HCEC 1CT (cell line): ENCODE data around the gene RNF225.
"Not testable (repeated sequence)": the region's sequence is repeated elsewhere in the genome, so short reads cannot be mapped to it uniquely, and the experiment has no call there.

ENCODE experiments used
- DNase-seq: peaks from one replicate; pipeline ENCODE4 v3.0.0-alpha.2; 2017

RNF225 gene

DNA sequence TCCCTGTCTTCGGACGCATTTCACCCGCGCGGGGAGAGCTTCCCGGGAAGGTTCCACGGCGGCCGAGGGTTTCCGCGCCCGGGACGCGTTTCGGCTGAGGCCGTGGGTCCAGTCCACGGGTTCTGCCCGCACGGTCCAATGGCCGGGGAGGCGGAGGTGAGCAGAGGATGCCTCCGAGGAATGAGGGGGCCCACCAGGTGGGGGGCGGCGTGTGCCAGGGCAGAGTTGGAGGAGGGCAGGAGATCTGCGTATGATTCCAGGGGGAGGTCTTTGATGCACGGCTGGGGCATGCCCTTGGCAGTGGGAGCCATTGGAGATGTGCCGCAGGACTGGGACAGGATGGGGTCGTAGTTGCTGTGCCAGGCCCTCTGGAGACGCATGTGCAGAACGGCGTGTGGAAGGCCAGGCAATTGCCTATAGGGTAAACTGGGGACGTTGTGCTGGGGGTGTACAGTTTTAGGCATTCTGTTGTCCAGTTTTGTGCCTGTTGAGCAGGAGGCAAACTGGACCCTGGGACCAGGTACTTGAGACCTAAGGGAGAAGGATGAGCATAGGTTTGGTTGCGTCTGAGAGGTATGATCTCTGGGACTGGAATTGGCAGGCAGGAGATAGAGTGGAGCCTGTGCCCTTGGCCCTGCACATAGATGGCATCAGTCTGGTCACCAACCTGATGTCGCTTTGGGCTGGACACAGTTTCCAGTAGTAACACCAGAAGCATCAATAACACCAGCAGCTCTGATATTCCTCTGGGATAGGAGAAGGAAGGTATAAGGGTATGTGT, 13.7 kb downstream of the RNF225 start:
- DNase-seq = peak; percentile 46

DNA sequence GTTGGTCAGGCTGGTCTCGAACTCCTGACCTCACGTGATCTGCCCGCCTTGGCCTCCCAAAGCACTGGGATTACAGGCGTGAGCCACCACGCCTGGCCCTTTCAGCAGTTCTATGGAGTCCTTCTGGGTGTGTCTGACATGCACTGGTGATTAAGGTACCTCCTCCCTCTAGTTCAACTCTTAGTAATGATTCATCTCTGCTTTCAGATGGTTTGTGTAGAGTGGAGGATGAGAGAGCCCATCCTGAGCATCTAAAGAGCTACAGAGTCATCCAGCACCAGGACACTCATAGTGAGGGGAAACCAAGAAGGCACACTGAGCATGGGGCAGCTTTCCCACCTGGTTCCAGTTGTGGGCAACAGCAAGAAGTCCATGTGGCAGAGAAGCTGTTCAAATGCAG, 21.1 kb downstream of the RNF225 start:
- no peak for DNase-seq

DNA sequence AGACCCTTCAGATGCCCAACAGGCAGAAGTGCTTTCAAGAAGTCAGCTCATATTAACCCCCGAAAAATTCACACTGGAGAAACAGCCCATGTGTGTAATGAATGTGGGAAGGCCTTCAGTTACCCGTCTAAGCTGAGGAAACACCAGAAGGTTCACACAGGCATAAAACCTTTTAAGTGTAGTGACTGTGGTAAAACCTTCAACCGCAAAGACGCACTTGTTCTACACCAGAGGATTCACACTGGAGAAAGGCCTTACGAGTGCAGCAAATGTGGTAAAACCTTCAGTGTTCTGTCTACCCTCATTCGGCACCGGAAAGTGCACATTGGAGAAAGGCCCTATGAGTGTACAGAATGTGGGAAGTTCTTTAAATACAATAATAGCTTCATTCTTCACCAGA, 21.6 kb downstream of the RNF225 start:
- no peak for DNase-seq

DNA sequence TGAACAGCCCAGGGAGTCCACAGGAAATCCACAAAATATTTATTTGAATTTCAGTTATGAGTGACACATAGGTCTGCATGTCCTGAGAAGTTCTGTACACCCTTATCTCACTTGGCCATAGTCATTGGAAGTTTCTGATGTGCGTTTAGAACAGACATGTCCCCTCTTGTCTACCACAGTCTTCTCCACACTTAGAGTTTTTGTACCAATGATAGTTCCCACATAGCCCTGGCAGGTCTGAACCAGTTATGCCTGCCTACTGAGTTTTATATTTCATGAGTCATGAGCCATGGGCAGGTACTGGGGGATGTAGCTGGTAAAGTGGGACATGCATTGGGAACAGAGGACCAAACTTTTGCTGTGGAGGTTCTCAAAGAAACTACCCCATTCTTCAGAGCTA, 33.2 kb downstream of the RNF225 start:
- no peak for DNase-seq

DNA sequence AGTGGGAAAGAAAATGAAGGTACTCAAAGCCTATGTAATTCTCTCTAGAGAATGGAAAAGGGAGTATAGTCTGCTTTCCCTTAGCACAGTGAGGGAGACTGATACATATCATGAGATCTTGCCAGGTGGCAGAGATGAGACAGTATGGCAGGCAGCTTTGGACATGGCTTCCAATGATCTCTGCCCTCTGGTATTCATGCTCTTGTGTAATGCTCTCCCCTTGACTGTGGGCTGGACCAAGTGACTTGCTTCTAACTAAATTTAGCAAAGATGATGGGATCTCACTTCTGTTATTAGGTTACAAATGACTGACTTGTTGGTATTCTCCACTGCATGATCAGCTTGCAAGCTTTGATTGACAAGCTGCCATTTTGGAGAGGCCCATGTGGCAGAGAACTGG, 34.3 kb downstream of the RNF225 start:
- DNase-seq = no peak

DNA sequence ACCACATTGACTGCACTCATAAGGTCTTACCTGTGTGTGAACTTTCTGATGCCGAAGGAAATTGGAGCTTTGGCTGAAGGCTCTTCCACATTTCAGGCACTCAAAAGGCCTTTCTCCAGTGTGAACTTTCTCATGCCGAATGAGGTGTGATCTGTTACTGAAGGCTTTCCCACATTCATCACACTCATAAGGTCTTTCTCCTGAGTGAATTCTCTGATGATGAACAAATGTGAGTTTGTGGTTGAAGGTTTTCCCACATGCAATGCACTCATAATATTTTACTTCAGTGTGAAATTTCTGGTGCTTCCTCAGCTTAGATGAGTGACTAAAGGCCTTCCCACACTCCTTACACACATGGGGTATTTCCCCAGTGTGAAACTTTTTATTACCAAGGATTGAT, 38.8 kb downstream of the RNF225 start:
- no peak for DNase-seq

DNA sequence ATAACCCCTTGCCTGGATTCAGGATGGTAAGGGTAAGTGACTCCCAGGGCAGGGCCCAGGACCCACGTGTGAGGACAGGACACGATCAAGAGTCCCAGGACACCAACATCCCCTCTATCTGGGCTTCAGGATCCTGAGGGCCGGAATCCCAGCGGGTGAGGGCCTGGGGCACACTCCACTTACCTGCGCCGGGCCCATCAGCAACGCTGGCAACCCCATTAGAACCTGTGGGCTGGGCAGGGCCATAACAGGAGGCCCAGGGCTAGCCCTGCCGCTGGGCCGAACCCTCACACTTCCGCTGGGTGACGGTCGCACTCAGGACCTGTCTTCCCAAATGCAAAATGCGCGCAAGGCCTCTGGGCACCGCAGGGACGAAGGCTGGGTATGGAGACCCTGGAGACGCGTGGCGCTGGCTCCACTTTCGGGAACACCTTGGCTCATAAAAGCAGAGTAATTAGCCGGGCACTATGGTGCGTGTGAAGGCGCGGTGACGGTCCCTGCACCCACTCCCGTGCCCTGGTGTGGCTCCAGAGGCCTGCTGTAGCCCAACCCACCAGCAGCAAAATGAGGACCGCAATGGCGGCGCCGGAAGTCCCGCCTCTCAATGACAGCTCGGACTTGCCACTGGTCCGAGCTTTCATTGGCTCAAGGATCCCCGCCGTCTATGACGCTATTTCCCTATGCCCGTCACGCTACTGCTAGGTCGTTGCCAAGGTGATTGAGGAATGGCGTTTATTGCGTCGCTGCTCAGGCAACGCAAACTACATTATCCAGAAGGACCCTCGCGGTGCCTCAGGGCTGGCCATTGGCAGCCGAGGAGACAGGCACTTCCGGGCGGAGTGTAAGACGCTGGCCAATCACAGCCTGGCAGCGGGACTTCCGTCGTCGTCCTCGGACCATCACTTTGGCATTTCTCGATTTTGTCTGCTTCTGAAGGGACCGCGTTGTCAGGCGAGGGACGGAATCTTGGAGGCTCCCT, 44.4 kb downstream of the RNF225 start, which contains the start of gene ZNF132:
Gene ZNF132, minus strand, starts transcription at position 578 of the 979 bp plus-strand sequence. Its CDS starts 332 bp downstream, at position 246.
- peak; percentile 99 for DNase-seq

DNA sequence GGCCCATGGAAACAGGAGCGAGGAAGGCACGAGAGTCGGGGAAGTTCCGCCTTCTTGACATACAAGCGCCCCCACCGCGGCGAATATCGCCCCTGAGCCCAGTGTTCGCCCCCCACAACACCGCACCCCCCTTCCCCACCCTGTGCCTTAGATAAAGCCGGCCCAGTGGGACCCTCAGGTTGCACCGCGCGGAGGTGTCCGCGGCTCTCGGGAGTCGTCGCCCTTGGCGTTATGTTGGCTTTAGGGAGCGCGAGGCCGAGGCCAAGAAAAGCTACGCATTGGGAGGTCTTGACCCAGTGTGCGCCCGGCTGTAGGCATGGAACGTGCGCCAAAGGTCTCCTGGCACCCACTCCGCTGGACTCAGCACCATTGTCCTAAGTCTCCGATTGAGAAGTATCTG, 45.1 kb downstream of the RNF225 start:
- no peak for DNase-seq

DNA sequence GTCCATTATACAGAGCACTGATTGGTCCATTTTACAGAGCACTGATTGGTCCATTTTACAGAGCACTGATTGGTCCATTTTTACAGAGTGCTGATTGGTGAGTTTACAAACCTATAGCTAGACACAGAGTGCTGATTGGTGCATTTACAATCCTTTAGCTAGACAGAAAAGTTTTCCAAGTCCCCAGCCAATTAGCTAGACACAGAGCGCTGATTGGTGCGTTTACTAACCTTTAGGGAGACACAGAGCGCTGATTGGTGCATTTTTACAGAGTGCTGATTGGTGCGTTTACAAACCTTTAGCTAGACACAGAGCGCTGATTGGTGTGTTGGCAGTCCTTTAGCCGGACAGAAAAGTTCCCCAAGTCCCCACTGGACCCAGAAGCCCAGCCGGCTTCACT, 47.5 kb downstream of the RNF225 start:
- not testable (repeated sequence) for DNase-seq
